Gastrocnemius medialis (tissue), 4 donors: ENCODE results near the gene TP53INP2. TPM values are rescaled to one million over a fixed set of nuclear protein-coding genes. Genes with fewer than 3 reads are reported as not detected.
"Not testable (repeated sequence)": the region's sequence is repeated elsewhere in the genome, so short reads cannot be mapped to it uniquely, and the experiment has no call there.

Source experiments
- ATAC-seq, 2 donors: fragments of 150-250 bp; one replicate each; pipeline ENCODE4 v1.9.1; 2016
- DNase-seq, 2 donors: peaks; one replicate each; pipeline ENCODE4 v3.0.0-alpha.2; 2019
- H3K27ac ChIP-seq, 4 donors: fragments of 200-600 bp; sonication (generic); 1 replicate in 1 of 4; 2 replicates in 3 of 4; pipeline ENCODE4 v1.5.1; 2016 to 2018; ENCODE audit warnings: mild to moderate bottlenecking in 2 of 4, moderate library complexity in 1 of 4
- H3K27me3 ChIP-seq, 3 donors: fragments of 200-600 bp; sonication (generic) in 2 of 3; 1 replicate in 1 of 3; 2 replicates in 2 of 3; pipeline versions ENCODE4 v1.5.1 to v1.6.0; 2016 to 2019; ENCODE audit warnings: mild to moderate bottlenecking in 1 of 3, moderate library complexity in 1 of 3
- H3K36me3 ChIP-seq, 2 donors: fragments of 200-600 bp; sonication (generic) in 1 of 2; one replicate each; pipeline ENCODE4 v1.5.1; 2017 to 2018
- H3K4me1 ChIP-seq, 2 donors: fragments of 200-600 bp; sonication (generic) in 1 of 2; one replicate each; pipeline ENCODE4 v1.5.1; 2016 to 2017; ENCODE audit warnings: mild to moderate bottlenecking in 2 of 2
- H3K4me3 ChIP-seq, 4 donors: fragments of 200-600 bp; sonication (generic) in 3 of 4; 1 replicate in 1 of 4; 2 replicates in 3 of 4; pipeline ENCODE4 v1.5.1; 2016 to 2019; ENCODE audit warnings: mild to moderate bottlenecking in 2 of 4
- H3K9me3 ChIP-seq, 3 donors: fragments of 200-600 bp; sonication (generic) in 2 of 3; 1 replicate in 1 of 3; 2 replicates in 2 of 3; pipeline ENCODE4 v1.5.1; 2016 to 2019
- CTCF ChIP-seq, 5 experiments: fragments of 450-650 bp in 3 of 5; fragments of 200-600 bp in 2 of 5; sonication (generic) in 2 of 5; IDR thresholded peaks in 4 of 5; conservative IDR thresholded peaks in 1 of 5; 1 replicate in 4 of 5; 2 replicates in 1 of 5; pipeline ENCODE4 v1.5.1; 2016 to 2019; ENCODE audit warnings: antibody characterized with exemption in 5 of 5, mild to moderate bottlenecking in 3 of 5, moderate library complexity in 3 of 5
- POLR2A ChIP-seq, 2 donors: fragments of 450-650 bp; IDR thresholded peaks; one replicate each; pipeline ENCODE4 v1.6.1; 2017; ENCODE audit warnings: antibody characterized with exemption in 2 of 2, mild to moderate bottlenecking in 2 of 2, moderate library complexity in 2 of 2
- in situ Hi-C, 4 donors: fragments of 200-750 bp; cut with MboI; loops; one replicate each; pipeline versions ENCODE4 v1.15.0 to v1.8.0; 2017; ENCODE audit warnings: low sequenced_read_pairs in 4 of 4
- intact Hi-C: fragments of 100-400 bp; cut with DNase I; formaldehyde crosslinking; loops from one replicate; pipeline ENCODE4 v1.15.1; 2023; ENCODE audit warnings: low total_unique reads
- total RNA-seq, 4 donors: library from RNA; depleted of rRNA; stranded (reverse); fragments of >200 nt; gene quantifications; one replicate each; pipeline versions ENCODE4 v1.1.0 to v1.2.3, GENCODE V29; 2016

Gene TP53INP2, protein sequence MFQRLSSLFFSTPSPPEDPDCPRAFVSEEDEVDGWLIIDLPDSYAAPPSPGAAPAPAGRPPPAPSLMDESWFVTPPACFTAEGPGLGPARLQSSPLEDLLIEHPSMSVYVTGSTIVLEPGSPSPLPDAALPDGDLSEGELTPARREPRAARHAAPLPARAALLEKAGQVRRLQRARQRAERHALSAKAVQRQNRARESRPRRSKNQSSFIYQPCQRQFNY
- total RNA-seq, result 10 to 100 TPM in 2 of 4 donors, 1 to 10 TPM in 2; 2.9 to 26.7 (median 11.1) TPM

GRCh38 chr20:34704177-34705007, at the start of gene TP53INP2:
TP53INP2 (plus strand) TSS chr20:34704344; CDS start chr20:34708740, 4,396 bp downstream.
- no peak for TF ChIP-seq CTCF (IDR thresholded peaks at IDR 0.05 in 4 of 5, conservative IDR thresholded peaks at IDR 0.05 in 1 of 5)
- TF ChIP-seq POLR2A (IDR thresholded peaks at IDR 0.05), result peak; percentile 93 to 95

GRCh38 chr20:34658654-34659053, 45.5 kb upstream of the TP53INP2 start:
- H3K4me1 ChIP-seq, H3K36me3 ChIP-seq, H3K9me3 ChIP-seq, H3K27ac ChIP-seq, intact Hi-C loops, H3K27me3 ChIP-seq, in situ Hi-C loops, H3K4me3 ChIP-seq, DNase-seq, ATAC-seq: not testable (repeated sequence)

More at GRCh38 chr20:34704177-34705007, at the start of gene TP53INP2:
- DNase-seq, result peak; percentile 90 to 96
- Histone ChIP-seq H3K9me3 (no peaks in the 10 kb centered on the region), H3K27me3 (no peaks in the 10 kb centered on the region), H3K27ac (peak within 1 kb of the TSS; percentile 94 to 100 (median 95)), H3K4me1 (peaks cover 26 to 43% of the 10 kb centered on the region in 2 donors), H3K4me3 (peak within 1 kb of the TSS; percentile 69 to 98 (median 74)), H3K36me3 (no peaks in the 10 kb centered on the region)
- peak; percentile 79 to 91 for ATAC-seq
- in situ Hi-C loops (loop anchor here in 1 of 4 donors (25.0 kb wide), 1 partner anchor 167 kb away; no protein-coding TSS in a partner anchor), intact Hi-C loops (loop anchor here (1.0 to 5.0 kb wide), 4 partner anchors 27 to 167 kb away; partner anchors contain the start of genes MAP1LC3A and PIGU)

DNA sequence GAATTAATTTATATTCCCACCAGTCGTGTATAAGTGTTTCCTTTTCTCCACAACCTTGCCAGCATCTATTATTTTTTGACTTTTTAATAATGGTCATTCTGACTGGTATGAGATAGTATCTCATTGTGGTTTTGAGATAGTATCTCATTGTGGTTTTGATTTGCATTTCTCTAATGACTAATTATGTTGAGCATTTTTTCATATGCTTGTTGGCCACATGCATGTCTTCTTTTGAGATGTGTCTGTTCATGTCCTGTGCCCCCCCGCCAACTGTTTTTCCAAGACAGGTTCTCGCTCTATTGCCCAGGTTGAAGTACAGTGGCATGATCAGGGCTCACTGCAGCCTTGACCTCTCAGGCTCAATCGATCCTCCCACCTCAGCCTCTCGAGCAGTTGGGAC, 42.3 kb upstream of the TP53INP2 start:
- H3K4me3 ChIP-seq, H3K27ac ChIP-seq, in situ Hi-C loops, H3K4me1 ChIP-seq, H3K9me3 ChIP-seq, intact Hi-C loops, DNase-seq, H3K27me3 ChIP-seq, H3K36me3 ChIP-seq, ATAC-seq: not testable (repeated sequence)

DNA sequence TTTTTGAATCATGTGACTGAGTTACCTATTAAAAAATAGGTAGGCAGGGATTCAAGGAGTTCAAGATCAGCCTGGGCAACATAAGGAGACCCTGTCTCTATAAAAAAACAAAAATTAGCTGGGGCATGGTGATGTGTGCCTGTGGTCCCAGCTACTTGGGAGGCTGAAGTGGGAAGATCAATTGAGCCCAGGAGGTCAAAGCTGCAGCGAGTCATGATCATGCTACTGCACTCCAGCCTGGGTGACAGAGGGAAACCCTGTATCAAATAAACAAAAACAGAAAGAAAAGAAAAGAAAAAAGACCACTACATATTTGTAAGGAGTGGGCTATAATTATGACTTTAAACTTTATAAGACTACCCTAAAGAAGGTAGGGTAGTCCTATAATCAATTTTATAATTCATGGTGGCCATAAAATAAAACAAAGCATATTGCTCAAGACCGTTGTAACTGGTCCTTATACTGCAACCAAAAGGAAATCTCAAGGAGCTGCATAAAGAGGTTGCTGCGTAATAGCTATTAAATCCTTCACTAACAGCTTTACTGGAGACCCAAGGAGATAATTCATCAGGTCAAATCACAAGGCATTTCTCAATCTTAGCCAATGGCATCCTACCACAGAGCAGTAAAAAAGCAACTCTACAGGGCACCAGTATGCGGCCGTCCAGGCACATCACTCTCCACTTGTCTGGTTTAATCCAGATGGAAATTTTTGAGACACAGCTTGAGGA, 40.8 kb upstream of the TP53INP2 start:
- H3K9me3 ChIP-seq, result no peaks in the 10 kb centered on the region
- DNase-seq (no peak), ATAC-seq (no peak)
- H3K4me1 ChIP-seq, result no peaks in the 10 kb centered on the region
- no peak overlapping the region for H3K4me3 ChIP-seq
- no peak overlapping the region for H3K27ac ChIP-seq
- no peaks in the 10 kb centered on the region for H3K27me3 ChIP-seq
- TF ChIP-seq POLR2A (IDR thresholded peaks at IDR 0.05), result no peak
- TF ChIP-seq CTCF (IDR thresholded peaks at IDR 0.05 in 4 of 5, conservative IDR thresholded peaks at IDR 0.05 in 1 of 5), result no peak
- H3K36me3 ChIP-seq, result no peaks in the 10 kb centered on the region
- in situ Hi-C loops, result no loop called here
- intact Hi-C loops, result no loop called here

DNA sequence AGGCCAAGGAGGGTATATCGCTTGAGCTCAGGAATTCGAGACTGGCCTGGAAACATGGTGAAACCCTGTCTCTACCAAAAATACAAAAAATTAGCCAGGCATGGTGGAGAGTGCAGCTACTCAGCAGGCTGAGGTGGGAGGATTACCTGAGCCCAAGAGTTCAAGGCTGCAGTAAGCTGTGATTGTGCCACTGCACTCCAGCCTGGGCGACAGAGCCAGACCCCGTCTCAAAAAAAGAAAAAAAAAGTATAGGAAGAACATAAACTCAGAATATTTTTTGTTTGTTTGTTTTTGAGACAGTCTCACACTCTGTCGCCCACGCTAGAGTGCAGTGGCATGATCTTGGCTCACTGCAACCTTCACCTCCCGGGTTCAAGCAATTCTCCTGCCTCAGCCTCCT, 39.4 kb upstream of the TP53INP2 start:
- H3K36me3 ChIP-seq, in situ Hi-C loops, ATAC-seq, H3K4me1 ChIP-seq, H3K9me3 ChIP-seq, H3K27ac ChIP-seq, H3K27me3 ChIP-seq, H3K4me3 ChIP-seq, intact Hi-C loops, DNase-seq: not testable (repeated sequence)

GRCh38 chr20:34669094-34669493, 35.0 kb upstream of the TP53INP2 start:
- TF ChIP-seq CTCF (IDR thresholded peaks at IDR 0.05 in 4 of 5, conservative IDR thresholded peaks at IDR 0.05 in 1 of 5) (no peak), POLR2A (IDR thresholded peaks at IDR 0.05) (no peak)
- H3K4me3 ChIP-seq, result no peak overlapping the region
- no peak for DNase-seq
- no peaks in the 10 kb centered on the region for H3K4me1 ChIP-seq
- intact Hi-C loops, result no loop called here
- H3K36me3 ChIP-seq, result no peaks in the 10 kb centered on the region
- in situ Hi-C loops, result no loop called here
- H3K27me3 ChIP-seq, result no peaks in the 10 kb centered on the region
- no peak overlapping the region for H3K27ac ChIP-seq
- H3K9me3 ChIP-seq, result no peaks in the 10 kb centered on the region
- ATAC-seq, result no peak
